Mammary epithelial cell (primary cell): ENCODE data around the gene ABCC5.

Experiments
- EZH2 ChIP-seq: IDR thresholded peaks from 2 replicates; pipeline ENCODE4 v1.6.1; 2012; ENCODE audit warnings: low read length, inconsistent platforms, borderline replicate concordance
- TF ChIP-seq, protein P1 (sequence below), 2 donors: IDR thresholded peaks in 1 of 2; conservative IDR thresholded peaks in 1 of 2; 2 replicates each; pipeline ENCODE4 v1.5.1; 2011 to 2012; ENCODE audit warnings: inconsistent platforms in 2 of 2, low read length in 2 of 2, mild to moderate bottlenecking in 2 of 2, control low read depth in 1 of 2, low read depth in 1 of 2; ENCODE audit not compliant: insufficient read depth in 1 of 2; ENCODE audit errors: extremely low read depth in 1 of 2

DNA sequence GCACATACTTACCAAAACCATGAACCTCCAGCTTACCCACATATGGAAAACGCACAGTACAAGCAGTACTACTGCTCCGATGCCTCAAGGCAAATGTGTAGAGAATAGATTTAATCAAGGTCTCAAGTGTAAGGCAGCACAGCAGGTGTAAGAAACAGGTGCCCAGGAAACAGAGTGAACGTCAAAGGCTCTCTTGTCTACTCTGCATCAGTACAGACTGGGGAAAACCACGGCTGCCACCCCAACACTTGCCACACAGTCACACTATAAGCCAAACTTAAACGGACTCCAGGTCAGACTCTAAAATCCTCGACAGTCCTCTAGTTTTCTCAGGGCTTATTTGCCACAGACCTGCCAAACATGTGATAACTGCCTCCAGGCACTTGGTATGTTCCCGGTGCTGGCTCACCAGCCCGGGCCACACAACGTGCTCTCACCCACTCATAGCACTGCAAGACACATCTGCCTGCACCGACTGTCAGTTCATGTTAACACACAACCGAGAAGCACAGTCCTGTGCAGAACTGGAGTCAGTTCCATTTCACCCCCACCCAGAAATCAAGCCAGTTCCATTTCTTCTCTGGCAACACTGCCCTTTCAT lies 30.6 kb downstream of the ABCC5 start:
- TF ChIP-seq EZH2: no peak
- TF ChIP-seq, protein P1, sequence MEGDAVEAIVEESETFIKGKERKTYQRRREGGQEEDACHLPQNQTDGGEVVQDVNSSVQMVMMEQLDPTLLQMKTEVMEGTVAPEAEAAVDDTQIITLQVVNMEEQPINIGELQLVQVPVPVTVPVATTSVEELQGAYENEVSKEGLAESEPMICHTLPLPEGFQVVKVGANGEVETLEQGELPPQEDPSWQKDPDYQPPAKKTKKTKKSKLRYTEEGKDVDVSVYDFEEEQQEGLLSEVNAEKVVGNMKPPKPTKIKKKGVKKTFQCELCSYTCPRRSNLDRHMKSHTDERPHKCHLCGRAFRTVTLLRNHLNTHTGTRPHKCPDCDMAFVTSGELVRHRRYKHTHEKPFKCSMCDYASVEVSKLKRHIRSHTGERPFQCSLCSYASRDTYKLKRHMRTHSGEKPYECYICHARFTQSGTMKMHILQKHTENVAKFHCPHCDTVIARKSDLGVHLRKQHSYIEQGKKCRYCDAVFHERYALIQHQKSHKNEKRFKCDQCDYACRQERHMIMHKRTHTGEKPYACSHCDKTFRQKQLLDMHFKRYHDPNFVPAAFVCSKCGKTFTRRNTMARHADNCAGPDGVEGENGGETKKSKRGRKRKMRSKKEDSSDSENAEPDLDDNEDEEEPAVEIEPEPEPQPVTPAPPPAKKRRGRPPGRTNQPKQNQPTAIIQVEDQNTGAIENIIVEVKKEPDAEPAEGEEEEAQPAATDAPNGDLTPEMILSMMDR (conservative IDR thresholded peaks at IDR 0.05 in 1 of 2, IDR thresholded peaks at IDR 0.05 in 1 of 2; ENCODE audit: extremely low read depth in 1 of 2, insufficient read depth in 1 of 2, low read depth in 1 of 2, low read length in 2 of 2): no peak
